Measurements from ENCODE around the gene CR1. TPM values are rescaled to one million over a fixed set of nuclear protein-coding genes. Genes with fewer than 3 reads are reported as not detected.

CR1 gene
- total and polyA plus RNA-seq, 2 of the 4 experiments (the other 2 are of a cell fraction): not detected

DNA sequence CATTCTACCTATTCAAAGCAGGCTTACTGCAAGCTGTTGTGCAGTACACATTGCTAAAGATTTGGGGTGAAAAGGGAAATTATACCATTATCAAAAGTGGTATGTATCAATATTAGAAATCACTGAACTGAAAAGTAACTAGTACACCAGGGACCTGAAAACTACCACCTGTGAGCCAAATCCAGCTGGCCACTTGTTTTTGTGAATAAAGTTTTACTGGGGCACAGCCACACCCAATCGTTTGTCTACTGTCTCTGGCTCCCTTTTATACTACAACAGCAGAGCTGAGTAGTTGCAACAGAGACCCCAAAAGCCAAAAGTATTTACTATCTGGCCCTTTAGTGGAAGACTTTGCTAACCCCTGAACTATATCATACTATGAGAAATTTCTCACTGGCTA lies 135.2 kb downstream of the CR1 start:
- no peak overlapping the region for H2BK120ac ChIP-seq (ENCODE audit: low read depth, low read length)
- H3K56ac ChIP-seq (ENCODE audit: extremely low read depth, insufficient read depth, low read length): no peak overlapping the region
- H4K20me1 ChIP-seq (ENCODE audit: insufficient read depth, low read length): no peaks in the 10 kb centered on the region
- no peaks in the 10 kb centered on the region for H3K36me3 ChIP-seq (ENCODE audit: control insufficient read depth, insufficient read depth, low read length)
- no CpG with 5 or more reads among the region's 1 CpG for WGBS, 2 experiments (ENCODE audit: extremely low coverage in 2 of 2, insufficient read length in 1 of 2)
- H3K4me1 ChIP-seq (ENCODE audit: control insufficient read depth, insufficient read depth, low read length): no peaks in the 10 kb centered on the region
- no peak overlapping the region for H3K4me3 ChIP-seq (ENCODE audit: insufficient read depth, low read depth, low read length)
- H2BK15ac ChIP-seq (ENCODE audit: low read depth, low read length): no peak overlapping the region
- no peak overlapping the region for H2AK9ac ChIP-seq (replicated peaks; ENCODE audit: low read depth, low read length, poor library complexity)
- no peak overlapping the region for H3K18ac ChIP-seq (ENCODE audit: low read depth, low read length)
- no peaks in the 10 kb centered on the region for H3K9me1 ChIP-seq (ENCODE audit: insufficient read depth, low read length)
- H3K79me1 ChIP-seq (ENCODE audit: low read depth in 1 of 2, low read length in 2 of 2): no peaks in the 10 kb centered on the region
- H2BK5ac ChIP-seq (ENCODE audit: low read depth, low read length, poor library complexity, severe bottlenecking): no peak overlapping the region
- no peaks in the 10 kb centered on the region for H3K27me3 ChIP-seq (ENCODE audit: control insufficient read depth, insufficient read depth, low read length)
- no peaks in the 10 kb centered on the region for H3K9me3 ChIP-seq (ENCODE audit: control insufficient read depth, insufficient read depth, low read length)
- no peak for DNase-seq
- ChIA-PET POLR2A (ENCODE audit: unreplicated experiment) (no interaction called here), CTCF (no interaction called here)
- no peak overlapping the region for H3K4me2 ChIP-seq (ENCODE audit: low read depth, low read length)
- intact Hi-C loops (cut with micrococcal nuclease) (no loop called here), in situ Hi-C loops (cut with MboI; ENCODE audit: low sequenced_read_pairs) (no loop called here), dilution Hi-C loops (cut with HindIII; ENCODE audit: low sequenced_read_pairs, unreplicated experiment) (no loop called here)
- TF ChIP-seq MAFK (IDR thresholded peaks at IDR 0.05; ENCODE audit: low read depth, low read length): no peak
- H3K27ac ChIP-seq (ENCODE audit: insufficient read depth, low read length): no peak overlapping the region
- no peak overlapping the region for H4K5ac ChIP-seq (ENCODE audit: low read depth, low read length)
- no peak for ATAC-seq (ENCODE audit: low read depth)
- no peak overlapping the region for H3K23ac ChIP-seq (ENCODE audit: low read depth, low read length)
- no peak overlapping the region for H4K8ac ChIP-seq (ENCODE audit: low read depth in 2 of 2, low read length in 2 of 2)
- H2AK5ac ChIP-seq (ENCODE audit: low read depth, low read length): no peak overlapping the region
- H2AFZ ChIP-seq (replicated peaks; ENCODE audit: low read length, poor library complexity): no peak overlapping the region
- H3K14ac ChIP-seq (replicated peaks; ENCODE audit: low read depth, low read length): no peak overlapping the region
- no peak overlapping the region for H3K9ac ChIP-seq (ENCODE audit: low read depth, low read length)
- no peak overlapping the region for H3K4ac ChIP-seq (ENCODE audit: low read depth, low read length)
- BruUV-seq (replicated peaks): no TSS peak
- no peak overlapping the region for H4K91ac ChIP-seq (ENCODE audit: insufficient read depth, low read depth, low read length)
- no peak overlapping the region for H2BK20ac ChIP-seq (ENCODE audit: low read depth, low read length)

Measured in IMR-90 (cell line).